Trophoblast cell (in vitro differentiated cells and primary cell): ENCODE measurements around the gene FSTL4.
"Not testable (repeated sequence)": the region's sequence is repeated elsewhere in the genome, so short reads cannot be mapped to it uniquely, and the experiment has no call there.

ENCODE experiments used
- DNase-seq, 2 donors: peaks; one replicate each; pipeline ENCODE4 v3.0.0-alpha.2; 2016
- H2AFZ ChIP-seq: 2 replicates; pipeline ENCODE4 v1.6.1; 2013; ENCODE audit warnings: low read length, moderate library complexity, mild to moderate bottlenecking; ENCODE audit not compliant: insufficient read depth, poor library complexity
- H2AK5ac ChIP-seq: 2 replicates; pipeline ENCODE4 v1.6.1; 2013; ENCODE audit warnings: mild to moderate bottlenecking, low read length
- H2BK120ac ChIP-seq: 2 replicates; pipeline ENCODE4 v1.6.1; 2013; ENCODE audit warnings: low read length, mild to moderate bottlenecking, moderate library complexity; ENCODE audit not compliant: insufficient read depth, poor library complexity
- H2BK12ac ChIP-seq: 2 replicates; pipeline ENCODE4 v1.6.1; 2013; ENCODE audit warnings: mild to moderate bottlenecking, low read length, moderate library complexity
- H2BK5ac ChIP-seq: 2 replicates; pipeline ENCODE4 v1.6.1; 2013; ENCODE audit warnings: low read length, low read depth, moderate library complexity, mild to moderate bottlenecking; ENCODE audit not compliant: poor library complexity
- H3K14ac ChIP-seq: 2 replicates; pipeline ENCODE4 v1.6.1; 2013; ENCODE audit warnings: mild to moderate bottlenecking, low read length
- H3K18ac ChIP-seq: 2 replicates; pipeline ENCODE4 v1.6.1; 2013; ENCODE audit warnings: mild to moderate bottlenecking, low read length
- H3K23ac ChIP-seq: 2 replicates; pipeline ENCODE4 v1.6.1; 2013; ENCODE audit warnings: low read length
- H3K27ac ChIP-seq: 2 replicates; pipeline ENCODE4 v1.5.1; 2013; ENCODE audit warnings: low read depth, mild to moderate bottlenecking, inconsistent platforms, low read length, moderate library complexity
- H3K27me3 ChIP-seq: 2 replicates; pipeline ENCODE4 v1.6.1; 2013; ENCODE audit warnings: inconsistent platforms, mild to moderate bottlenecking, low read length, moderate library complexity; ENCODE audit not compliant: insufficient read depth
- H3K36me3 ChIP-seq, 2 experiments: 1 replicate in 1 of 2; 2 replicates in 1 of 2; pipeline ENCODE4 v1.6.1; 2013; ENCODE audit warnings: low read length in 2 of 2, mild to moderate bottlenecking in 2 of 2, moderate library complexity in 1 of 2; ENCODE audit not compliant: insufficient read depth in 2 of 2, control insufficient read depth in 1 of 2
- H3K4ac ChIP-seq: 2 replicates; pipeline ENCODE4 v1.6.1; 2013; ENCODE audit warnings: low read depth, mild to moderate bottlenecking, low read length, moderate library complexity
- H3K4me1 ChIP-seq, 2 experiments: 1 replicate in 1 of 2; 2 replicates in 1 of 2; pipeline ENCODE4 v1.6.1; 2013; ENCODE audit warnings: low read length in 2 of 2, mild to moderate bottlenecking in 2 of 2, moderate library complexity in 1 of 2; ENCODE audit not compliant: insufficient read depth in 2 of 2, control insufficient read depth in 1 of 2
- H3K4me2 ChIP-seq: 2 replicates; pipeline ENCODE4 v1.6.1; 2013; ENCODE audit warnings: inconsistent platforms, mild to moderate bottlenecking, low read length, moderate library complexity
- H3K4me3 ChIP-seq: 2 replicates; pipeline ENCODE4 v1.5.1; 2013; ENCODE audit warnings: mild to moderate bottlenecking, low read depth, low read length, inconsistent platforms
- H3K79me1 ChIP-seq: one replicate; pipeline ENCODE4 v1.6.1; 2013; ENCODE audit warnings: low read length
- H3K79me2 ChIP-seq: 2 replicates; pipeline ENCODE4 v1.6.1; 2013; ENCODE audit warnings: low read length, mild to moderate bottlenecking; ENCODE audit not compliant: control insufficient read depth, insufficient read depth, poor library complexity
- H3K9ac ChIP-seq: 2 replicates; pipeline ENCODE4 v1.6.1; 2013; ENCODE audit warnings: mild to moderate bottlenecking, low read length
- H3K9me3 ChIP-seq: 2 replicates; pipeline ENCODE4 v1.6.1; 2013; ENCODE audit warnings: low read depth, mild to moderate bottlenecking, control low read depth, inconsistent platforms, low read length; ENCODE audit not compliant: insufficient read depth
- H4K12ac ChIP-seq: 2 replicates; pipeline ENCODE4 v1.6.1; 2013; ENCODE audit warnings: low read depth, mild to moderate bottlenecking, low read length, moderate library complexity
- H4K8ac ChIP-seq: 2 replicates; pipeline ENCODE4 v1.6.1; 2013; ENCODE audit warnings: low read depth, mild to moderate bottlenecking, low read length, moderate library complexity
- H4K91ac ChIP-seq: one replicate; pipeline ENCODE4 v1.6.1; 2013; ENCODE audit warnings: low read depth, mild to moderate bottlenecking, low read length, moderate library complexity
- WGBS: extraction: QIAGEN DNeasy Blood & Tissue Kit; methylation state at CpG from one replicate; pipeline ENCODE4 v1.1.7; 2013; ENCODE audit warnings: missing lambda C conversion rate; ENCODE audit not compliant: insufficient read length, insufficient coverage; ENCODE audit errors: extremely low coverage; 5-methylcytosine and 5-hydroxymethylcytosine counted together

The FSTL4 gene

DNA sequence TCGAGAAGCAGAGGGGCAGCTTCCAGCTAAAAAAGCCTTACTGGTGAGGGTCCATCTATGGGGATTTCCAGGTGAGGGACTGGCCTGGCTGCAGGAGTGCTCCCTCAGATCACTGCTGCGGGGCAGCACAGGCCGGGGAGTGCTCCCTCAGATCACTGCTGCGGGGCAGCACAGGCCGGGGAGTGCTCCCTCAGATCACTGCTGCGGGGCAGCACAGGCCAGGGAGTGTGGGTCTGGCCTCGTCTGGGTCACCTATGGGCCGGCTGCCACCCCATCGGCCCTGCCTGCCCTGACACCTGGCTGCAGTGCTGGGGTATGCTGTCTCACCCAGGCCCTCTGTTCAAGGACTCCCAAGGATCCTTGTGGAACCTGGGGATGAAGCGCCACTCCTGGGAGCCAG, 167.1 kb downstream of the FSTL4 start:
- not testable (repeated sequence) for H3K4me1 ChIP-seq, H3K18ac ChIP-seq, H3K23ac ChIP-seq, H2BK120ac ChIP-seq, H3K79me2 ChIP-seq, H2BK5ac ChIP-seq, H3K79me1 ChIP-seq, H2AK5ac ChIP-seq, H3K36me3 ChIP-seq, H3K4me3 ChIP-seq, H4K12ac ChIP-seq, DNase-seq, H3K4ac ChIP-seq, H3K4me2 ChIP-seq, H4K8ac ChIP-seq, H3K9me3 ChIP-seq, H3K27me3 ChIP-seq, H2BK12ac ChIP-seq, H4K91ac ChIP-seq, H2AFZ ChIP-seq, H3K9ac ChIP-seq, H3K14ac ChIP-seq, H3K27ac ChIP-seq
- no CpG with 5 or more reads among the region's 10 CpGs for WGBS

DNA sequence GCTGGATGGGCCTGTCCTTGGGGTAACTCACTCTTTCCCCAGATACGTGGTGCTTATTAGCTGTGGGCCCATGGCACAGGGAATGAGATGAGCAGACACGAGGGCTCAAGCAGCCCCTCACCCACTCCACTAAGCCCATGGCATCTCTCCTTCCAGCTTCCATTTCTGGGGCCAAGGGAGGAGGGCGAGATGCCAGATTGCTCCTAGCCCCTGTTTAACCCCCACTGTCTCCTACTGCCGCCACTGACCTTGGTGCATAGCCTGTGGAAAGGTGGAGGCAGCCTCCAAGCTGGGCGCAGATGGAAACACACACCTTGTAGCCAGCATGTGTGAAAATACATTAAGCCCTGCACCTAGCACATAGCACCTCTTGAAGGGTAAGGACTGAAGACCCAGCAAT, 167.6 kb downstream of the FSTL4 start:
- H3K4me3 ChIP-seq: no peak overlapping the region
- no peaks in the 10 kb centered on the region for H3K79me2 ChIP-seq
- H3K23ac ChIP-seq: no peak overlapping the region
- no peak overlapping the region for H2AFZ ChIP-seq
- H3K27me3 ChIP-seq: no peaks in the 10 kb centered on the region
- no peak overlapping the region for H4K12ac ChIP-seq
- H3K18ac ChIP-seq: no peak overlapping the region
- H3K4me1 ChIP-seq: no peaks in the 10 kb centered on the region
- no peaks in the 10 kb centered on the region for H3K9me3 ChIP-seq
- no peak overlapping the region for H2BK120ac ChIP-seq
- H3K27ac ChIP-seq: no peak overlapping the region
- H4K91ac ChIP-seq: no peak overlapping the region
- H3K4me2 ChIP-seq: no peak overlapping the region
- H4K8ac ChIP-seq: no peak overlapping the region
- no peaks in the 10 kb centered on the region for H3K36me3 ChIP-seq
- no peak overlapping the region for H2BK12ac ChIP-seq
- DNase-seq: no peak
- H3K14ac ChIP-seq: no peak overlapping the region
- H3K4ac ChIP-seq: no peak overlapping the region
- H2AK5ac ChIP-seq: no peak overlapping the region
- no peaks in the 10 kb centered on the region for H3K79me1 ChIP-seq
- no CpG with 5 or more reads among the region's 5 CpGs for WGBS
- H2BK5ac ChIP-seq: no peak overlapping the region
- no peak overlapping the region for H3K9ac ChIP-seq

DNA sequence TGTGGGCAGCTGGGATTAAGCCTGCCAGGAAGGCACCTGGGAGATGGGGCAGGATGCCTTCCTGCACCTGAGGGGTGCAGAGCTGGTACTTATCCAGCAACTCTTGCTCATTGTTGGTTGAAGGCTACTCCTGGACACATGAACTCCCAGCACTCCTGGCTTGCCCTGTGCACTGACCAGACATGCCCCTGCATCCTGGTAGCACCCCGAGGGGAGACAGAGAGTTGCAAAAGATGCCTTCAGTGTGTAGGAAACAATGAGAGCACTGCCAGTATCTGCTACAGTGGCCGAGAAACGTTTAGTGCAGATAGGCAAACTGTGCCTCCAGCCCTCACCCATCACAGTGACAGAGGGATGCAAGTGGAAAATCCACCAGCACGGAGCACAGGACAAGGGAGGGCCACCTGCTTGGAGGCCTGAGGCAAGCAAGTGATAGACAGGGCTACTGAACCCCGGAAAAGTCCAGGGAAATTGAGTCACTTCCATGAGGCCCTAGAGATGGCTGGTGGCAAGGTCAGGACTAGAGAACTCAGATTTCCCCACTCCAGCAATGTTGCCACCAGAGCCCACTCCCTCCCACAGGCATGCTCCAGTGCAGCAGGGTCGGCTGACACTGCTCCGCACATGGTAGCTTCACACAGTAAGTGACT, 171.1 kb downstream of the FSTL4 start:
- no peak overlapping the region for H3K14ac ChIP-seq
- no peak for DNase-seq
- no peak overlapping the region for H4K12ac ChIP-seq
- no peak overlapping the region for H3K27ac ChIP-seq
- H4K91ac ChIP-seq: no peak overlapping the region
- no peak overlapping the region for H2BK120ac ChIP-seq
- H2AK5ac ChIP-seq: no peak overlapping the region
- no peak overlapping the region for H3K4me3 ChIP-seq
- no peak overlapping the region for H2BK12ac ChIP-seq
- no peak overlapping the region for H4K8ac ChIP-seq
- H3K9ac ChIP-seq: no peak overlapping the region
- H2AFZ ChIP-seq: no peak overlapping the region
- no peaks in the 10 kb centered on the region for H3K27me3 ChIP-seq
- no peaks in the 10 kb centered on the region for H3K4me1 ChIP-seq
- H3K23ac ChIP-seq: no peak overlapping the region
- no CpG with 5 or more reads among the region's 7 CpGs for WGBS
- H2BK5ac ChIP-seq: no peak overlapping the region
- no peaks in the 10 kb centered on the region for H3K36me3 ChIP-seq
- no peak overlapping the region for H3K18ac ChIP-seq
- H3K79me1 ChIP-seq: no peaks in the 10 kb centered on the region
- no peaks in the 10 kb centered on the region for H3K9me3 ChIP-seq
- H3K79me2 ChIP-seq: no peaks in the 10 kb centered on the region
- H3K4me2 ChIP-seq: no peak overlapping the region
- no peak overlapping the region for H3K4ac ChIP-seq

DNA sequence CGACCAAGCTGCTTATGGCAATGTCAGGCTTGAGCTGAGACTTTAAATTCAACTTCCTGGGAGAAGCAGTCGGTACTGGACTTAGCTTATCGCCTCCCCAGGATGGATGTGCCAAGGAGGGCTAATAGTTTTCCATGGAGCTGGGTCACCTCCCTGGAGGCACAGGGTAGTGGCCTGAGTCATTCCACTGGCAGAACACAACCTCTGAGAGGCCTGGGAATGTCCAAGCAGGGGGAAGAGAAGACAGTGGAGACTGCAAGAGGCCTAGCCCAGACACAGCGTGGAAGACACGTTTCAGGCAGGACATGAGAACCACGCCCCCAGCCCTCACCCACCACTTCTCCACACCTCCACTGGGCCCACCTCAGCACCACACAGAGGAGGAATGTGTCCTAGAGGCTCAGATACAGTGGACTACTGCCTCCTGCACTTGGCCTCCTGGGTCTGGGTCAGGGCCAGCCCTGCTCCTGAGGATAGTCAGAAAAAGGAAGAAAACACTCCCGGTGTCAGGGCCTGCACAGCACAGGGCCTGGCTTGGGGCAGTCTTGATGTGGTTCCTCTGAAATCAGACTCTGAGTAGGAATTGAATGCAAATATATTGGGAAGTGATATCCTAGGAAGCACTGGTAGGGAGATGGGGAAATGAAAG, 171.8 kb downstream of the FSTL4 start:
- no peaks in the 10 kb centered on the region for H3K4me1 ChIP-seq

More for the DNA sequence above, 171.8 kb downstream of the FSTL4 start:
- H3K9ac ChIP-seq: no peak overlapping the region
- H2BK120ac ChIP-seq: no peak overlapping the region
- H3K14ac ChIP-seq: no peak overlapping the region
- H2BK12ac ChIP-seq: no peak overlapping the region
- H4K91ac ChIP-seq: no peak overlapping the region
- H3K18ac ChIP-seq: no peak overlapping the region
- H4K12ac ChIP-seq: no peak overlapping the region
- H3K27me3 ChIP-seq: no peaks in the 10 kb centered on the region
- no peaks in the 10 kb centered on the region for H3K9me3 ChIP-seq
- no peak overlapping the region for H4K8ac ChIP-seq
- no CpG with 5 or more reads among the region's 7 CpGs for WGBS
- H3K4me3 ChIP-seq: no peak overlapping the region
- no peak overlapping the region for H3K4ac ChIP-seq
- H3K27ac ChIP-seq: no peak overlapping the region
- DNase-seq: no peak
- no peaks in the 10 kb centered on the region for H3K79me1 ChIP-seq
- no peak overlapping the region for H2AK5ac ChIP-seq
- H2BK5ac ChIP-seq: no peak overlapping the region
- H3K23ac ChIP-seq: no peak overlapping the region
- no peak overlapping the region for H3K4me2 ChIP-seq
- H3K36me3 ChIP-seq: no peaks in the 10 kb centered on the region
- no peaks in the 10 kb centered on the region for H3K79me2 ChIP-seq
- no peak overlapping the region for H2AFZ ChIP-seq
